OCI-LY7 (cell line): ENCODE data around the gene GNAT3.

Source experiments
- EZH2phosphoT487 ChIP-seq: fragments of 200-600 bp; sonication (generic); IDR thresholded peaks from 2 replicates; pipeline ENCODE4 v1.6.1; 2018; ENCODE audit warnings: low read depth, borderline replicate concordance, mild to moderate bottlenecking, mixed run types, antibody characterized with exemption, low read length, moderate library complexity, mixed read lengths
- TF ChIP-seq, protein P1 (sequence below): fragments of 200-600 bp; sonication (generic); conservative IDR thresholded peaks from 2 replicates; pipeline ENCODE4 v1.5.1; 2014; ENCODE audit warnings: mild to moderate bottlenecking, antibody characterized with exemption, low read length, moderate library complexity, mixed read lengths

DNA sequence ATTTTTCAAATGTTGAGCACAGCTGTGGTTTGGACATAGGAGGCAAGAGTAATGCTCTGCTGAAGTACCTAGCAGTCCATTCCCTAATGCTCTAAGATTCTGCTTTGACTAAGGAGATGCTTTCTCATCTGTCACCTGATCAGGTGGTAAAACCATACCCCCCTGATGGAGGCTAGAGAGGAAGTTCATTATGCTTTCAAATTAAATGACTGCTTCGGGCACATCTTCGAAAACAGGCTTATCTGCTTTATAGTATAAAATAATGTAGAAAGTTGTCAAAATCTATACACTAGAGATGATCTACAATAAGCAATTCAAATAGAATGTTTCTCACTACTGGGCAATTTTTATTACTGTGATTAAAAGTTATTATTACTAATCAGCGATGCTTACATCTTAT, at the start of gene GNAT3:
- TF ChIP-seq, protein P1, sequence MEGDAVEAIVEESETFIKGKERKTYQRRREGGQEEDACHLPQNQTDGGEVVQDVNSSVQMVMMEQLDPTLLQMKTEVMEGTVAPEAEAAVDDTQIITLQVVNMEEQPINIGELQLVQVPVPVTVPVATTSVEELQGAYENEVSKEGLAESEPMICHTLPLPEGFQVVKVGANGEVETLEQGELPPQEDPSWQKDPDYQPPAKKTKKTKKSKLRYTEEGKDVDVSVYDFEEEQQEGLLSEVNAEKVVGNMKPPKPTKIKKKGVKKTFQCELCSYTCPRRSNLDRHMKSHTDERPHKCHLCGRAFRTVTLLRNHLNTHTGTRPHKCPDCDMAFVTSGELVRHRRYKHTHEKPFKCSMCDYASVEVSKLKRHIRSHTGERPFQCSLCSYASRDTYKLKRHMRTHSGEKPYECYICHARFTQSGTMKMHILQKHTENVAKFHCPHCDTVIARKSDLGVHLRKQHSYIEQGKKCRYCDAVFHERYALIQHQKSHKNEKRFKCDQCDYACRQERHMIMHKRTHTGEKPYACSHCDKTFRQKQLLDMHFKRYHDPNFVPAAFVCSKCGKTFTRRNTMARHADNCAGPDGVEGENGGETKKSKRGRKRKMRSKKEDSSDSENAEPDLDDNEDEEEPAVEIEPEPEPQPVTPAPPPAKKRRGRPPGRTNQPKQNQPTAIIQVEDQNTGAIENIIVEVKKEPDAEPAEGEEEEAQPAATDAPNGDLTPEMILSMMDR, result no peak
- no peak for TF ChIP-seq EZH2phosphoT487
